Stimulated activated CD8-positive, alpha-beta memory T cell treated with anti-CD3 and anti-CD28 coated beads, Interleukin-7, amount 100 ng/mL, for 1 hour (primary cell): ENCODE data around the gene EEF1AKMT3.

Source experiments
- DNase-seq, 2 donors: peaks; one replicate each; pipeline ENCODE4 v3.0.0-alpha.2; 2020; ENCODE audit warnings: low read depth in 2 of 2

Gene EEF1AKMT3

DNA sequence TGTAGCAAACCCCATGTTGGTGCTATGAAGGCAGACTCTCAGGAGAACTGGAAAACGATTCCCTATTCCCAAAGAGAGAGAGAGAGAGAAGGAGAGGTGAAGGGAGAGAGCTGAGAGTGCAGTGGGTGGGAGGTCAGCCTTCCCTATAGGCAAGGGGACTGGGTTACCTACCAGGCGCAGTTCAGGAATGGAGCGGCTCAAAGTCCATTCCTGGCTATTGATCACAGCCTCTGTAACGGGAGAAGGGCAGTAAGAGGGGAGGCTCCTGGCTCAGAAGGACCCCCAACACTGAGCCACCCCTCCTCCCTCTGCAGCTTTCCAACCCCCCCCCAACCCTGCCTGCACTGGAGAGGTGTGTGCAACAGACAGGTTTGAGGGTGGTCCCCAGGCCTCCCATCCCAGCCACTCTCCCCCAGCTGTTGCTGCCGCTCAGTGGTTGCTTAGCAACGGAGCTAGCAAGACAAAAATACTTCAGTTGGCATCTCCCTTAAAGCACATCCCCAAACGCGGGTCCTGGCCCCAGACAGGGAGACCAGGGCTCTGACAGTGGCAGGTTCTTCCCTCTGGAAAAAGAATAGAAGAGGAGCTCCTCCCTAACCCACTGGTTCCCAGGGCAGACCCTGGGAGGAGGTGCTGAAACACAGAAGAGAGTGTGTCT, 37.1 kb upstream of the EEF1AKMT3 start:
- no peak for DNase-seq

DNA sequence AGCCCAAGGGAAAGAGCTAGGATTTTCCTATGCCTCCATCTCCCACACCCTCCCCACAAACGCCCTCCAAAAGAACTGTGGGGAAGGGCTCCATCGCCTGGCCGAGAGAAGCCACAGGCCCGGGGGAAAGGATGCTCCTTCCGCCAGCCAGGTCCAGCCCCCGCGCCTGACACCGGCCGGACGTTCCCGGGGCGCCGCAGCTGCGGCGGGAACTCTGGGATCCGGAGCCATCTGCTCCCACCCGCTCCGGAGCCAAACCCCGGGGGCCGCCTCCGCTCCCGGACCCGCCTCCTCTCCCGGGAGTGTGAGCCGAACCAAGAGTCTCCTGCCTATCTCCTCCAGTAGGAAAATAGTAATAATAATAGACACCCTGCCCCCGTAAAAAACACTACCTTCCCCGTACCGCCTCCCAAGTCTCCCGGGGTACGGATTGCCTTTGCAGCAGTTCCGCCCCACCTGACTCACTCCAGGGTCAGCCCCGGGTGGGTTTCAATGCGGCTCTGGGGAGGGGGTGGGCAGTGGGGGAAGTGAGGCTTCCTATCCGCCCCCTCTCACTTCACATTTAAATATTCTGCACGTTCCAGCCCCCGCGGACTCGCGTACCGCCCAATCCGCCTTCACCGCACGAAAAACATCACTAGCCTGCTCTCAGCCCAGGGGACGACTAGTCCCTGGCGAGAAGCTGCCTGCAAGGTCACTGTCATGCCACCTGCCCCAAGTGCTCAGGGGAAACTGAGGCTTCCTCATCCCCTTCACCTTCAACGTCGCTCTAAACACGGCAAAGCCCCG, 36.3 kb upstream of the EEF1AKMT3 start:
- DNase-seq = no peak

DNA sequence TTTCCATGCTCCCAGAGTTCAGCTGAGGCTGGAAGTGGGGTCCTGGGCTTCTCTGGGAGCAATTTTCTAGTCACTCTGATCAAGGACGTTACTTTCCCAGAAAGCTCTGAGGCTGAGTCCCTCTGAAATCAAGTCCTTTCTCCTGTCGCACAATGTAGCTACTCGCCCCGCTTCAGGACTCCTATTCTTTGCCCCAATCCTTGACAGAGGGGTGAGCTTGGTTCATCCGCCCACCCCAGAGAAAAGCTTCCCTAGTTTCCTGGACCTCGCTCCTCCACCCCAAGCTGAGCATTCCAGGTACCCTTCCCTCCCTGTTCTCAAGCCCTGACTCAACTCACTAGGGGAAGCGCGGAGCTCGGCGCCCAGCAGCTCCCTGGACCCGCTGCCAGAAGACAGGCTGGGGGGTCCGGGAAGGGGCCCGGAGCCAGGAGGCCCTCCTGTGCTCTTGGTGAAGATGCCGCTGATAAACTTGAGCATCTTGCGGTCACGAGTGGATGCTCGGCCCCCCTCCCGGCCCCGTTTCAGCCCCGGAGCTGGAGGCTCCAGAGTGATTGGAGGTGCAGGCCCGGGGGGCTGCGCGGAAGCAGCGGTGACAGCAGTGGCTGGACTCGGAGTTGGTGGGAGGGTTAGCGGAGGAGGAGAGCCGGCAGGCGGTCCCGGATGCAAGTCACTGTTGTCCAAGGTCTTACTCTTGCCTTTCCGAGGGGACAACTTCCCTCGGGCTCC, 35.5 kb upstream of the EEF1AKMT3 start:
- no peak for DNase-seq

DNA sequence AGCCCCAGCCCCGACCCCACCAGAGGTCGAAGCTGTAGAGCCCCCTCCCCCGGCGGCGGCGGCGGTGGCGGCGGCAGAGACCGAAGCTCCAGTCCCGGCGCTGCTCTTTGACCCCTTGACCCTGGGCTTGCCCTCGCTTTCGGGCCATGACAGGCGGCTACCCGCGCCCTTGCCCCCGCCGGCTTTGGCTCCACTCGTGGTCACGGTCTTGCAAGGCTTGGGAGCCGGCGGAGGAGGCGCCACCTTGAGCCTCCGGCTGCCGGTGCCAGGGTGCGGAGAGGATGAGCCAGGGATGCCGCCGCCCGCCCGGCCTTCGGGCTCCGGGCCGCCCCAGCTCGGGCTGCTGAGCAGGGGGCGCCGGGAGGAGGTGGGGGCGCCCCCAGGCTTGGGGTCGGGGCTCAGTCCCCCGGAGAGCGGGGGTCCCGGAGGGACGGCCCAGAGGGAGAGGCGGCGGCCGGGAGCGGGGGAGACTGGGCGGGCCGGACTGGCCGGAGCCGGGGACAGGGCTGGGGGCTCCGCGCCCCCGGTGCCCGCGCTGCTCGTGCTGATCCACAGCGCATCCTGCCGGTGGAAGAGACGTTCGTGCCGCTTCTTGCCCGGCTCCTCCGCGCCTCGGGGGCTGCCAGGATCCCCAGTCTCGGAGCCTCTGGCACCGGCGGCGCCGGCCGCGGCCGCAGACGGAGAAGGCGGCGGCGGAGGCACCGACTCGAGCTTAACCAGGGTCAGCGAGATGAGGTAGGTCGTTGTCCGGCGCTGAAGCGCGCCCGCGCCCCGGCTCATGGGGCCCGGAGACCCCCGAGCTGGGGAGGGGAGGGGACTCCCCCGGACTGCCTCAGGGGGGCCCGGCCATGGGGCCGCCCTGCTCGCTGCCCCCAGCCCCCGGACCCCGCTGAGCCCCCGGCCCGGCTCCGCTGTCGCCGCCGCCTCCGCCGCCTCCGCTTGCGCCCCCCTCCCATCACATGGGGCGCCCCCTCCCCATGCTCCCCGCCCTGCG, 34.6 kb upstream of the EEF1AKMT3 start:
- DNase-seq = no peak

DNA sequence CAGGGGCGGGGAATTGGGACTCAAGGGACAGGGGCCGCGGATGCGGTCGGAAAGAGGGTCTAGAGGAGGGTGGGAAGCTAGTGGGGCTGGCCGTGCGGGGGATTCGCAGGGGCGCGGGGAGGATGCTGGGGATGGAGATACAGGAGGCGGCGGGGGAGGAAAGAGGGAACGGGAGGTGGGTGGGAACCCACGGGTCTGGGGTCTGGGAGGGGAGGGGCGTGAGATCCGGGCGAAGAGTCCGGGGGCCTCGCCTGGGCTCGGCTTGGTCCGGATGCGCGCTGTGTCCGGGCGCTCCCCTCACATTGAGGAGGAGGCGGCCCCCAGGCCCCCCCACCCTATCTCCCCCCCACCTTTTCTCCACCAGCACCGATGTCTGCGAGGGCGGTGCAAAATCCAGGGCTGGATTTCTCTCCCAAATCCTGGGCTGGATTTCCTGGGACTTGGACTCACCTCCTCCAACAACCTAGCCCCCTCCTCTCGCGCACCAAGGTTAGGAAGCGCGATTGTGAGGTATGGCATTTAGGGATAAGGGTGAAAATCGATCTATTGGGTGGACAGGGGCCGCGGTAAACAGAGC, 33.7 kb upstream of the EEF1AKMT3 start, which contains the start of gene AGAP2:
Gene AGAP2 (minus strand): TSS at position 82 of the 577 bp plus-strand sequence. CDS start 496 bp downstream, outside the sequence.
- DNase-seq = no peak

DNA sequence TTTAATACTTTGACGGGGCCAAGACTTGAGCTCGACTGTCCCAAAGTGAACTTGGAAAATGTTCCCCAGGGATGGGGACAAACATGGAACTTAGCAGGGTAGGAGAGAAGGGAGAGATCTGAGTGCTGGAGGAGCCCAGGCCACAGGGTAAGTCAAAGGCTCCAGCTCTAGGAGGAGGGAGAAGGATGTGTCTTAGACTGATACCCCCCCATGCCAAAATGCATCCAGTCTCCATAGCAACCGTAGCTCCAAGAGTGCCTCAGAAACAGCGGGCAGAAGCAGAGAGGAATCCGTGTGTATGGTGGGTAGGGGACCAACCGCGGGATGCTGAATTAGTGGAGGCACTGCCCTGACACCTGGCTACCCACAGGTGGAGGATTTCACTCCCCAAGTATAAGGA, 33.0 kb upstream of the EEF1AKMT3 start:
- no peak for DNase-seq

DNA sequence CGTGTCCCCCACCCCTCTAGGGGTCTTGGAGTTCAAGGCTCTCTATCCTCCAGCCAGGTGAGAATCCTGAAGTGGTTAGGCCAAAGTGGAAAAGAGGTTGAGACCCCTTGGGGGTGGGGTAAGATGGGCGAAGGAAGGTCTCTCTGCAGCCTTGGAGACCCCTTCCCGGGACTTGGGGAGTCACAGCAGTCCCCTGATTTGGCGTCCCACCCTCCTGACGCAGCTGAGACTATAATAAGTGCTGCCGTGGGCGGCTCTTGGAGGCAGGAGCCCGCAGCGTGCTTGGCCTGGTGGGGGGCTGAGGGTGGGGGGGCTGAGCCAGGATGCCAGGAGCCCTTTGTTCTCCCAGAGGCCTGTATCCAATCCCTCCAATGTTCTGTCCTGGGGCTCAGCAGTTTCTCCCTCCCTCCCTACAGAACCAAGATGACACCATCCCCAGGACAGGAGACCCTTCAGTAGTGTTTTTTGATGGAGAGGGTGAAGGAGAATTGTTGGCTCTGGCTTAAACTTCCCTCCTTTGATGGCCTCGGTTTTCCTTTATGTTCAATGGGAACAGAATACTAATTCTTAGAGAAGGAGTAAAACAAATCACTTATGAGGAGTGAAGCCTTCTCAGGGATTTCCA, 32.4 kb upstream of the EEF1AKMT3 start:
- DNase-seq = no peak

DNA sequence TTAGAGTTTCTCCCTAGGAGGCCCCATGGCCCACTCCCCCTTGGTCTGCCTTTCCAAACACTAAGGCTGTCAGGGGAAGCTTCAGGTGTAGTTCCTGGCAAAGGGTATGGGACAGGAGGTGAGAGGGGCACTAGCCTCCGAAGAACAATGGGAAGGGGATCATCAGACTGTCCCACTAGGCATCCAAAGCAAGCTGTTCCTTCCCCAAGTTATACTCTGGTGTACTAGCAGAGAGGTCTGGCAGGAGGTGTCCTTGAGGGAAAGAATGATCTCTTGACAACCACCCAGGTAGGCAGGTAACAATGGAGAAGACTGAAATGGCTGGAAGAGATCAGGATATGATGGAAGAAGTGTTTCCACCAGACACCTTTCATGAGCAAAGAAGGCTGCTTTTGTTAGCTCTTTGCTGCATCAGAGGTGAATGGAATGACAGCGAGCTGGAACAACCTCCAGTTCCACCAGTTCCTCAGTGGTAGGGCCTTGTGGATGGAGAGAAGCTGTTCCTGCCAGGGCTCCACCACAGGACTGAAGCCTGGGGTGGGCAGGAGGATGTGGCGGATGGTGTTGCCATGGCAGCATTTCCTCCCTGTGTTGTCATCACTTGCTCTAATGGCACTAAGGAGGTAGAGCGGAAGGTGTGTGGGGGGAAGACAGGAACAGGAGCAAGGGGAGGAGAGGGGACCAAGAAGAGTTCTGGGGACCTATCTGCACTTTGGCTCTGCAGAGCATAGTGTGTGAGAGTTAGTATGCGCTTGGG, 31.6 kb upstream of the EEF1AKMT3 start:
- DNase-seq = peak; percentile 45 to 55

DNA sequence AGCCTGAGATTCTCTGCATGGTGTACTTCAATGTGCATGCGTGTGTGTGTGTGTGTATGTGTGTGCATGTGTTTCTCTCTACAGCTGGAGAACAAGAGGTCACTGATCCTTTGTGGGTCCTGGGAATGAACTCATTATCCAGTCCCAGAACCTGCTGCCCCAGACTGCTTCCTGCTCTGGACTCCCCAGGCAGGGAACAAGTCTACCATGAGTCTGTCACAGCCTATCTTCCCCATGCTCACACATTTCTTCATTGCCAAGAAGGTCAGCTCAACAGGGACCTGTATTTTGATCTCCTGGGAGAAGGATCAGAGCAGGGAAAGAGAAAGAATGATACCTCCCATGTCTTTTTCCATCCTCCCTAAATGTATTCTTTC, 31.0 kb upstream of the EEF1AKMT3 start:
- no peak for DNase-seq

DNA sequence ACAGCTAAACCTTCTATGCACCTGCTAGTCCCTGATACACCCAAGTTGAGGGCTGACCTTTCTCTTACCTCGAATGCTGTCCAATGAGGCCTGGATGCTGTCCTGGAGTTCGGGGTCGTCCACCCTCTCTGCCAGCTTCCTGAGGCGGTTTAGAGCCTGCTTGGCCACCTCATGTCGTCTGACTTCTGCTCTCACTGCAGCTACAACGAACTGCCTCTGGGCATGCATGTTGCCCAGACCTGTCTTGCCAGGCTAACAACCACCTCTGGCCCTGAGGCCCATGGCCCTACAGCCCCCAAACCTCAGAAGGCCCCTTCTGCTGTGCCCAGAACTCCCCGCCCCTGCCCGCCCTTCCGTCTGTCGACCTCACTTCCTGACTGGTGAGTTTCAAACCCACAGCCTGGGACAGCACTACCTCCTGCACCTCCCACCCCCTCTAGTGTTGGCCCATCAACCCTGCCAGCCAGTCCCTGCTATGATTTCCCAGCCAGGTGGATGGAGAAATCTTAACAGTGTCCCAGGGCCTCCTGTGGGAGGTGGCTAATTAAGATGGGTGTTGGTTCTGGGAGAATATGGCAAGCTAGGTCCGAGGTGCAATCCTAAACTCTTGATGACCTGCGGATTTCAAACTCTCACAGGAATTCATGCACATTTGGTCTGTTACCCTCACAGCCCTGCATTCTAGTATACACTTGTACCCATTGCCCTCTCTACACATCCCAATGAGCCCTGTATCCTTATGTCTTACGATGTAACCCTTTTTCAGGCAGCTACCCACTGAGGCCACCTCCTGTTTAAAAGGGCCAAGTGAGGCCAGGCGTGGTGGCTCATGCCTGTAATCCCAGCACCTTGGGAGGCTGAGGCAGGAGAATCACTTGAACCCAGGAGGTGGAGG, 30.3 kb upstream of the EEF1AKMT3 start:
- DNase-seq = peak; percentile 51 to 62

DNA sequence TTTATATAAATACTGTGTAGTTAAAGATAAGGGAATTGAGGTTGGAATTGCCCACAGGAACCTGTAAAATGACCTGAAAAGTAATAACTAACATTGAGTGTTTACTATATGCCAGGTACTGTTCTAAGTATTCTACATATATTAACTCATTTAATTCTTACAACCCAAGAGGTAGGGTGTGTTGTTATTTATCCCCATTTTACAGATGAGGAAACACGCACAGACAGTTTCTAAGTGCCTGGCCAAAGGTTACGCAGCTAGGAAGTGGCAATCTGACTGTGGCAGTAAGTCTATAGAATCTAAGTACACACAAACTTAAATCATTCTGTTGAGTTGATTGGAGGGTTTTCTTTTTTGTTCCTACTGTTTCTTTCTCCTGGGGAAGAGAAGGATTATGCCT, 28.6 kb upstream of the EEF1AKMT3 start:
- no peak for DNase-seq

DNA sequence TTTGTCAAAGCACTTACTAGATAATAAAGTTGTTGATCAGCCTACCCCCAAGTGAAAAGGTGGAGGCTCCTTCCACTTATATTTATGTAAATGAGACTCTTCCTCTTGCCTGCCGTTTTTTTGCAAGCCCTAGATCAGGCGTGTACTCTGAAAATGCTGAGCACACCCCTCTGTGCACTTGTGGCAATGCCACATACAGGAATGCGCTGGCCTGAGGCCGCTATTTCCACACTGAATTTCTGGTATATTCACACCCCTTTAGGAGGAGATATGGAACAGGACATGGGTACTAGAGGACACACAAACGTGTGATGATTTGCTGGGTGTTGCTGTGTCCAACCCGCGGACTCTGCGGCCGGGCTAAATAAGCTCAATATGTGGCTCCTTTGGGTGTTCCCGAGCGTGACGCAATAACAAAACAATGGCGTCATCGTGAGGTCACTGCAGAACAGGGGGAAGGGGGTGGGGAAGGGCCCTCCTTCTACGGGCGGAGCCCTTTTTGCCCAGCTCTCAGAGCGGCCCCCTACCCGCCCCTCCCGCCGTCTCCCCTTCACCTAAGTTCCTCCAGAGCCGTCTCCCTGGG, 28.1 kb upstream of the EEF1AKMT3 start:
- peak in 1 of 2 donors; percentile 39 for DNase-seq

DNA sequence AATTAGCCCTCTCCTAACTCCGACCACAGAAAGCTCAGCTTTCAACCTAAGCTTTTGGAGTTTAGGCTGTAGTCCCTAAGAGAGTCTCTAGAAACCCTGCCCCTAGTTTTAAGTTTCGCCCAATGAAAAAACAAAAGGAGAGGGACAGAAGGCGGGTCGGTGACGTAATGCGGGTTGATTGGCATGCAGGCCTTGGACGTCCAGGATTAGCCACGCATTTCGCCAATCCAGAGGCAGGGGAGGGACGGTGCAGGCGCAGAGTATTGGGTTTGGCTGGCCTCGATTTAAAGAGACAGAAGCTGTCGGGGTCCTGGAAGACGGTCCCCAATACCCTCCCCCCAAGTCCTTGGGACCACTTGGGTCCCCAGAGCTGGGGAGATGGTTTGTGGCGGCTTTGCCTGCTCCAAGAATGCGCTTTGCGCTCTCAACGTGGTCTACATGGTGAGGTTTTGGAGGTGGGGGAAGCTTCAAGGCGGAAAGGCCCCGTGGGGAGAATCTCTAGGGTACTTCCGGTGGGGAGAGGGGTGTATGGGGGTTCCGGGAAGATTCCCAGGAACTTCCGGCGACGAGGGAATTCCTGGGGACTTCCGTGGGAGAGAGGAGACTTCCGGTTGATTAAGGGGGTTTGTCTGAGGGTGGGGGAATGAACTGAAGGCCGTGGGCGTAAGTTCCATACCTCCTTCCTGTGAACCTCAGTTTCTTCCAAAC, 27.5 kb upstream of the EEF1AKMT3 start, which contains the start of gene TSPAN31:
Gene TSPAN31 (plus strand): TSS at position 263 of the 708 bp plus-strand sequence. CDS start 116 bp downstream, at position 379.
- DNase-seq = peak; percentile 82

DNA sequence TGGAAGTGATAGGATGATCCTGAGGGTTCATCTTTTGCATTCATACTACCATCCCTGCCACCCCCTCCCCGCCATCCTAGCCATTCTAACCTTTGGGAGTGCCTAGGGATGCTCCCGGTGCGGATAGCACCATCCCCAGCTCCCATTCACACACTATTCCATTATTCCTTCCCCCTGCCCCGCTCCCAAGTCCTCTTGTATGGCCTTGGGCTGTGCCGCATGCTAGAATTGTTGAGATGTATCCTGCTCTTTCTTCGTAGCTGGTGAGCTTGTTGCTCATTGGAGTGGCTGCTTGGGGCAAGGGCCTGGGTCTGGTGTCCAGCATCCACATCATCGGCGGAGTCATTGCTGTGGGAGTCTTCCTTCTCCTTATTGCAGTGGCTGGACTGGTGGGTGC, 26.9 kb upstream of the EEF1AKMT3 start:
- no peak for DNase-seq

DNA sequence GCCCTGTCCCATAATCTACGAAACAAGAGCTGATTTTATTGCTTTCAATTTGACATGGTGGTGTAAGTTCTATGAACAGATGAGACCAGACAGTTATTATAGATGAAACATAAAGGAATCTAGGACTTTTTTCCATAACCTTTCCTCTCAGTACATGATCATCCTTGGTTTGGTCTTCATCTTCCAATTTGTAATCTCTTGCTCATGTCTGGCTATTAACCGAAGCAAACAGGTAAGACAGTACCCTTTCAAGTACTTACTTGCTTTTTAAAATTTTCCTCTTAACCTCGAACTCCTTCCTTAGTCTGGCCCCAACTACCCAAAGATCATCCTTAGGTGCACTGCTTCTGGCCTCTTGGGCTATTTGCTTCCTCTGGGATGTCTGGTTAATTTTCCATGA, 26.4 kb upstream of the EEF1AKMT3 start:
- no peak for DNase-seq

DNA sequence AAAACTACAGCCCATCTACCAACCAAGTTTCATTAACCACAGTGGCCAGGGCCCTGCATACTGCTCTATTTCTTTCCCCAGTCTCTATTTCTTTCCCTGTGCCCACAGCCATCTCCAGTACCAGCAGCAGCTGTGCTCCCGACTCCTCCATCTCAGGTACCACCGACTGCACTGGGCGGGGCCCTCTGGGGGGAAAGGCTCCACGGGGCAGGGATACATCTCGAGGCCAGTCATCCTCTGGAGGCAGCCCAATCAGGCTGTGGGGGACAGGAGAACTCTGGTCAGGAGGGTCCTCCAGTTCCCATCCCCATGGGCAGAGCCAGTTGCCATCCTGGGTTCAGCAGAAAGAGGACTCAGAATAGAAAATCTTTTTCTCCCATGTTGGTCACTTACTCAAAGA, 23.4 kb upstream of the EEF1AKMT3 start:
- DNase-seq = no peak

DNA sequence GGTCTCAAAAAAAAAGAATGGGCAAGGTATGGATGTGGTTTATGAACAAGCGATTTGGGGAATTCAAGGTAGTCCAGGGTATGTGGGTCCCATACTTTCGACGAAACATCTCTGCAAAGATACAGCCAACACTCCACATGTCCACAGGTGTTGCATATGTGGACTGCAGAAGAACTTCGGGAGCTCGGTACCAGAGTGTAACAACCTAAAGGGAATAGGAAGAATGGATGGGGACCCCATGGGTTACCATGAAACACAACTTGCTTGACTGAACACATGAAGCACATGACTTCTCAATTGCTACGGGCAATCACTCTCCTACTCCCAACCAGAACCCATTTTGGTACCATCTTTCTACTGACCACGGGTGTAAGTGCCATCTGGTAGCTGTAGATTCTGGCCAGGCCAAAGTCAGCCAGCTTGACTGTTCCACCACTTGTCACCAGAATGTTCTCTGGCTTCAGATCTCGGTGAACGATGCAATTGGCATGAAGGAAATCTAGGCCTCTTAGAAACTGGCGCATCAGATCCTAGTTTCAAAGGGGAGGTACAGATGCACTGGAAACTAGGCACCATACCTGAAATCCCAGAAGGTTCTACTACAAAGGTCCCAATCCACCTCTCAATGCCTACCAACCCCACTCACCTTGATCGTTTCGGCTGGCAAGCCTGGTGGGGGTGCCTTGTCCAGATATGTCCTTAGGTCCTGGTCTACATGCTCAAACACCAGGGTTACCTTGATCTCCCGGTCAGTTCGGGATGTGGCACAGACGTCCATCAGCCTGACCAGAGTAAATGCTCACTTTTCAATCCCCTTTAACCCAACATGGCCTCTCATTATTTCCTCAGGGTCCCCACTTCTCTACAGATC, 21.6 kb upstream of the EEF1AKMT3 start:
- DNase-seq = no peak
